HL-60/S4 treated with retinoic acid at 250 ng/mL for 4 days and 3 days (cell line): ENCODE results near the gene PCDHGA12.
"Not testable (repeated sequence)": the region's sequence is repeated elsewhere in the genome, so short reads cannot be mapped to it uniquely, and the experiment has no call there.

ENCODE experiments used
- in situ Hi-C: fragments of 300-500 bp; cut with MboI; formaldehyde crosslinking; loops from 2 replicates; pipeline ENCODE4 v1.7.0; 2022; ENCODE audit warnings: low sequenced_read_pairs

The PCDHGA12 gene

GRCh38 chr5:141407790-141408505 lies 22.4 kb upstream of the PCDHGA12 start, which contains the start of gene PCDHGB6:
TSS of gene PCDHGB6 (plus strand) at chr5:141408021. CDS start at chr5:141408203, 182 bp downstream.
- in situ Hi-C loops = not testable (repeated sequence)

GRCh38 chr5:141409598-141410306 lies 20.6 kb upstream of the PCDHGA12 start:
- in situ Hi-C loops = no loop called here

GRCh38 chr5:141411575-141411974 lies 18.7 kb upstream of the PCDHGA12 start:
- in situ Hi-C loops = no loop called here

GRCh38 chr5:141412854-141413539 lies 17.3 kb upstream of the PCDHGA12 start, which contains the start of gene PCDHGA10:
TSS of gene PCDHGA10 (plus strand) at chr5:141412987. CDS start at chr5:141413176, 189 bp downstream.
- in situ Hi-C loops = no loop called here

- in situ Hi-C loops = no loop called here
These were observed 16.7 kb upstream of the PCDHGA12 start for GRCh38 chr5:141413540-141414069.

GRCh38 chr5:141414548-141415274 lies 15.6 kb upstream of the PCDHGA12 start:
- in situ Hi-C loops = not testable (repeated sequence)

GRCh38 chr5:141415275-141415618 lies 15.1 kb upstream of the PCDHGA12 start:
- in situ Hi-C loops = not testable (repeated sequence)

- in situ Hi-C loops = not testable (repeated sequence)
These were observed 12.7 kb upstream of the PCDHGA12 start, which contains the start of gene PCDHGB7 for GRCh38 chr5:141417494-141418172. TSS of gene PCDHGB7 (plus strand) at chr5:141417677. CDS start at chr5:141417860, 183 bp downstream.

GRCh38 chr5:141419074-141419880 lies 11.0 kb upstream of the PCDHGA12 start:
- in situ Hi-C loops = no loop called here

- in situ Hi-C loops = no loop called here
These were observed 9.3 kb upstream of the PCDHGA12 start, which contains the start of gene PCDHGA11 for GRCh38 chr5:141420855-141421488. TSS of gene PCDHGA11 (plus strand) at chr5:141421051. CDS start at chr5:141421228, 177 bp downstream.

- in situ Hi-C loops = no loop called here
These were observed 8.8 kb upstream of the PCDHGA12 start for GRCh38 chr5:141421489-141421855.

- in situ Hi-C loops = no loop called here
These were observed 7.5 kb upstream of the PCDHGA12 start for GRCh38 chr5:141422742-141423291.

- in situ Hi-C loops = no loop called here
These were observed 2.4 kb upstream of the PCDHGA12 start for GRCh38 chr5:141427783-141428426.

GRCh38 chr5:141431286-141431685 lies 979 bp downstream of the PCDHGA12 start:
- in situ Hi-C loops = no loop called here

- in situ Hi-C loops = not testable (repeated sequence)
These were observed 2.0 kb downstream of the PCDHGA12 start for GRCh38 chr5:141432308-141432707.

- in situ Hi-C loops = not testable (repeated sequence)
These were observed 2.4 kb downstream of the PCDHGA12 start for GRCh38 chr5:141432726-141433125.

- in situ Hi-C loops = no loop called here
These were observed 3.7 kb downstream of the PCDHGA12 start for GRCh38 chr5:141434006-141434405.

- in situ Hi-C loops = no loop called here
These were observed 6.9 kb downstream of the PCDHGA12 start for GRCh38 chr5:141437221-141437620.
